GM19351 (cell line): ENCODE measurements around the gene ZNF304.
A peak's percentile ranks its signal among the peaks of the same experiment; 100 is the strongest.

Experiments used
- ATAC-seq: cut with Tn5 transposase; IDR thresholded peaks from one replicate; pipeline ENCODE4 v1.9.1; 2021; ENCODE audit warnings: mild to moderate bottlenecking, moderate library complexity; ENCODE audit not compliant: unreplicated experiment

The ZNF304 gene

GRCh38 chr19:57350877-57351805 lies at the start of gene ZNF304:
ZNF304 (plus strand) TSS chr19:57351271; CDS start chr19:57351665, 394 bp downstream.
- peak; percentile 98 for ATAC-seq

GRCh38 chr19:57302020-57302465 lies 49.0 kb upstream of the ZNF304 start:
- ATAC-seq, result no peak

GRCh38 chr19:57302727-57303401 lies 48.2 kb upstream of the ZNF304 start:
- ATAC-seq, result no peak

DNA sequence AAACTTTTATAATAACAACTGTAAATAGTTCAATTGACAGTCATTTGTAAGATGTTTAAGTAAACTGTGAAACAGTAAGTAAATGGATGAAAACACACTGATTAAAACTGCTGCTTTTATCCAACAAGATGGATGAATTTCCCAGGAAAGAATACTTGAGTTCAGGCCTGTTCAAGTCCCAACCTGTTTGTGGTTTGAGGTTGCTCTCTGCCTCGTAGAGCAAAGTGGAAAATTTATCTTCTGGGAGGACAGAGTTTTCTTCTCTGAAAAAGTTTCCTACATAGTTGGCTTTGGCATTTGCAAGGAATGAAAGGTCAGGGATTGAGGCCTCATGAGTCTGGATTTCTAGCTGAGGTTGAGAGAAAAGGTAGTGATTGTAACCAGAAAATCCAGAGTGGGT lies 46.0 kb upstream of the ZNF304 start:
- no peak for ATAC-seq

- ATAC-seq, result no peak
Observed at GRCh38 chr19:57308514-57308913, 42.6 kb upstream of the ZNF304 start.

DNA sequence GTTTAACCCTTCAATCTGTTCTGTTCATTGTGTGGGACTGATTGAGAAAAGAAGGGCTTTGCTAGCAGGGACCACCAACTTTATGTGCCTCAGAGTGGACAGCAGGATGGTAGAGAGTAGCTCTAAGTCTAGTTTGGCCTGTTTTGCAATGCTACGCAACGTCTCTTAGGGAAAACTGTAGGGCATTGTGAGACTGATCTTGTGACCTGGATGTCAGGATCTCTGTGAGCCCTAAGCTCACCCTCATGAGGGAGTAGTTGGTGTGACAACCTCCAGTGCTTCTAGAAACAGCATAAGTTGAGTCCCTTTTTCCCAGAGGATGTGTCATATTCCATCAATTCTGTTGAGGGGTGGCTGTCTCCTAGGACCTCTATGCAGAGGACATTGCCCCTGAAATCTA lies 40.3 kb upstream of the ZNF304 start:
- no peak for ATAC-seq

DNA sequence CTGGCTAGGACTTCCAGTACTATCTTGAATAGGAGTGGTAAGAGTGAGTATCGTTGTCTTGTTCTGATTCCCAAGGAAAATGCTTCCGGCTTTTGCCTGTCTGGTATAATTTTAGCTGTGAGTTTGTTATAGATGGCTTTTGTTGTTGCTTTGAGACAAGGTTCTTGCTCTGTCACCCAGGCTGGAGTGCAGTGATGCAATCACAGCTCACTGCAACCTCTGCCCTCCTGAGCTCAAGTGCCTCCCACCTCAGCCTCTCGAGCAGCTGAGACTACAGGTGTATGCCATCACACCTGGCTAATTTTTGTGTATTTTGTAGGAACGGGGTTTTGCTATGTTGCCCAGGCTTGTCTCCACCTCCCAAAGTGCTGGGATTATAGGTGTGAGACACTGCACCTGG lies 36.9 kb upstream of the ZNF304 start:
- ATAC-seq, result no peak

DNA sequence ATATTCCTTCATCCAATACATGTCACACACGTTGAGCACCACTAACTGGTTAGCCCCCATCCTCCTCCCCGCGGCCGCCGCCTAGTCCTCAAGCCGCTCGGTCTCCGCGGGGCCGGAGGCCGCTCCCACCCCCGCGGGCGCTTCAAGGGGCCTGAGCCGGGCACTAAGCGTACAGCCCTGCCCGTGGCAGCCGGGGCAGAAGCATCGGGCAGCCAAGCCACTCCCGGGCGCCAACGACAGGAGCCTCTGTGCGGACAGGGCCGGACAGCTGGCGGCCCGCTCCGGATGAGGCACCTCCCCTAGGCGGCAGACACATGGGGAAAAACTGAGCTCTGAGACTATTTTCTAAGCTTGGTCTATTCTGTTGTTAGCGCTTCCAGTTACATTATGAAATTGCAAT lies 33.6 kb upstream of the ZNF304 start:
- no peak for ATAC-seq

DNA sequence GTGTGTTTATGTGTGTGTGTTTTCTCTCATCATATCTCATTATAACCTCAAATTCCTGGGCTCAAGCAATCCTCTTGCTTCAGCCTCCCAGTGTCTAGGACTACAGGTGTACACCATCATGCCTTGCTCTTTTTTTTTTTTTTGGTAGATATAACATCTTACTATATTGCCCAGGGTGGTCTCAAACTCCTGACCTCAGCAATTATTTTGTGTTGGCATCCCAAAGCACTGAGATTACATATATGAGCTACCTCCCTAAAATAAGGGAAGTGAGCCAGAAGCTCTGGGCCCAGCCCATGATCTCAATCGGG lies 31.2 kb upstream of the ZNF304 start:
- ATAC-seq, result no peak

DNA sequence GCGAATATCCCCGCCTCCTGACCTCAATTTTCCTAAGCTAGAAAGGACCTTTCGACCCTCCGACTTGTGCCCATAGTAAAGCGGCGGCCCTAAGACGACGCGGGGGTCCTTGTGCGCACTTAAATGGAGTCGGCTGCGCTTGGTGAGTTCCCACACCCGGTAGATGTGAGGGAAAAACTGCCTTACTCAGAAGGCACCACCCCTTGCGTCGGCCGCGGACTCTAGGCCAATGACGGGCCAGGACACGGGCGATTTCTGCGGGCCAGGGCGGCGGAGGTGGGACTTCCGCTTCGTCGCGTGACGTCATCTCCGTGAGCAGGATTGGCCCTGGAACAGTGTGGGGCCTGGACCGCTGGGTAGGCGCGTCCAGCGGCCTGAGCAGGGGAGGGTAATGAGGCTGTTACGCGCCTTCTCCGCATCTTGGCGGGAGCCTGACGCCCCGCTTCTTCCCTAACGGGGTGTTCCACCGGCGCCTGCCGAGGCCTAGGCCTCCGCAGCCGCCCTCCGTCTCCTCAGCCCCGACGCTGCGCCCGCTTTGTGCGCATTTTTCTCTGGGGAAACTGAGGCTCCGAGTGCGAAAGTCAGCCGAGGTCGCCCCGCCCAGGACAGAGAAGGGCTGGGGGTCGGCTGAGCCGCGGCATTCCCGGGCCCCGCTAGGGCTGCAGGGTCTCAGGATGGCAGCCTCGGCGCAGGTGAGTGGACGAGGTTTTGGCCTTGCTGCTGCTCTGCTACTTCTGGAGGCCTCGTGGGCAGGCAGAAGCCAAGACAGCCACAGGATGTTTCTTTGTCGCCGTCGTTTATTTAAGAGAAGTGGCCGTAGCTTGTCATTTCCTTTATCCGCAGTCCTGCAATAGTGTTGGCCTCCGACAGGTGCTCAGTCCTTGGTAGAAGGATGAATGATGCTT lies 30.6 kb upstream of the ZNF304 start, which contains the start of gene ZNF543:
ZNF543 (plus strand) TSS at position 293 of the 905 bp plus-strand sequence; CDS start at position 675, 382 bp downstream.
- peak; percentile 96 for ATAC-seq

DNA sequence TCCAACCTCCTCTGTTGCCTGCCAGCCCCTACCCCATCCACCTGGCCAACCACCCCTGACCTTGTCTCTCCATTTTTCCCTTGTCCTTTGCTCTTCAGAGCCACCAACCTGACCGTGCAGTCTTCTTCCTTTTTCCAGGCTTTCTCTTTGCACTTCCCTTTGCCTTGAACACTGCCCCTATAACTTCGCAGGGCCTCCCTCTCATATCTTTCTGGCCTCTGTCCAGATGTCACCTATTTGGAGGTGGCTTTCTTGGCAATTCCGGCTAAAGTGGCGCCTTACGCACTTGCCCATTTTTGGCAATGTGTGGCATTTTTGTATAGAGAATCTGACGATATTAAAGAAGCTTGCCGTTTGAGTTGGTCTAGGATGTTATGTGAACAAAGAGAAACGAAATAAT lies 30.0 kb upstream of the ZNF304 start:
- ATAC-seq, result no peak

GRCh38 chr19:57321751-57322150 lies 29.3 kb upstream of the ZNF304 start:
- no peak for ATAC-seq

- no peak for ATAC-seq
Observed at GRCh38 chr19:57324992-57325391, 26.1 kb upstream of the ZNF304 start.

- no peak for ATAC-seq
Observed at GRCh38 chr19:57327993-57328392, 23.1 kb upstream of the ZNF304 start.

DNA sequence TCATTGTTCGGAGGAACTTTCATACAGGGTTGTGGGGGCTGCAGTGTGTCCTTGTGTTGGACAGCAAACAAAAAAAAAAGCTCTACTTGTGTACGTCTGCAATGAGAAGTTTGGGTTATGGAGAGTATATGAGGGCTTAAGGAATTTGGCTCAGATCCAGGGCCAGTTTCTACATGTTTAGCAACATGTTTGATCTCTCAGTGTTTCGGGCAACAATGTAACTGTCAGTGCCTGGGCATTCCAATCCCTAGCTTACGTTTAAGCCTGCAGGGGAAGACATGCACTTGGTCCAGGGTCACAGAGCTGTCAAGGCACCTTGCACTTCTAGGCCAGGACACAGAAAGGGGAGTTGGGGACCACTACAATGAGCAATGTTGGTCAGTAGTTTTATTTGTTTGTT lies 16.9 kb upstream of the ZNF304 start:
- ATAC-seq, result no peak

DNA sequence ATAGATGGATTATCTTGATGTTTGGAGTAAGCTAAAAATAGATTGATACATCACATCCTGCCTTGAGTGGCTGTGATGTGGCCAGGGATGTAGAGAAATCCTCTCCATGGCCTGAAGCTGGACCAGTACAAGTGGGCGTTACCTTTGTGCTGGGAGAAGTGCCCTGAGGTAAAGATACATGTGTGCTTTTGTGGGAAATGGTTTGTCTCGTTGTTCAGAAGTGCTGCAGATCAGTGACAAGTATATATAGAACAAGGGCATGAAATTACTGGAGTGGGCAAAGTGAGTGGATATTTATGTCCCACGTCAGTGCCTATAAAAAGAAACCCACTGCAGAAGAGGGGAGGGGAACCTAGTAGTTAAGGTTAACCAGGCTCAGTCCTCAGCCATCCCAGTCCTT lies 12.2 kb upstream of the ZNF304 start:
- ATAC-seq, result no peak

DNA sequence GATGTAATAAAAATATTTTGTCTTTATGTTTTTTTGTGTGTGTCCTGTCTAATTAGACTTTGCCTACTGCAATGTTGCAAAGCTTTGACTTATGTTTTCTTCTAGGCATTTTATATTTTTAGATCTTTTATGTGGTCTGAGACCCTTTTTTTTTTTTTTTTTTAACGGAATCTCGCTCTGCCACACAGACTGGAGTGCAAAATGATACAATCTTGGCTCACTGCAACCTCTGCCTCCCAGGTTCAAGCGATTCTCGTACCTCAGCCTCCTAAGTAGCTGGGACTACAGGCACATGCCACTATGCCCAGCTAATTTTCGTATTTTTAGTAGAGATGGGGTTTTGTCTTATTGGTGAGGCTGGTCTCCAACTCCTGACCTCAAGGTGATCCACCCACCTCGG lies 8.5 kb upstream of the ZNF304 start:
- no peak for ATAC-seq

DNA sequence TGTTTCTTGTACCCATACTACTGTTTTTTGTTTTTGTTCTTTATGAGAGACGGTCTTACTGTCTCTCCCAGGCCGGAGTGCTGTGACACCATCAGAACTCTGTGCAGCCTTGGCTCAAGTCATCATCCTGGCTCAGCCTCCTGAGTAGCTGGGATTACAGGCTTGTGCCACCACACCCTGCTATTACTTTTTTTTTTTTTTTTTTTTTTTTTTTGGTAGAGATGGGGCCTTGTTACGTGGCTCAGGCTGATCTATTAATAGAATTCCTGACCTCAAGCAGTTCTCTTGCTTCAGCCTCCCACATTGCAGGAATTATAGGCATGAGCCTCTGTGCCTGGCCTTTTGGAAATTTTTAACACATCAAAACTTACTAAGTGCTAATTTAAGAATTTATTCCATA lies 2.9 kb upstream of the ZNF304 start:
- no peak for ATAC-seq

DNA sequence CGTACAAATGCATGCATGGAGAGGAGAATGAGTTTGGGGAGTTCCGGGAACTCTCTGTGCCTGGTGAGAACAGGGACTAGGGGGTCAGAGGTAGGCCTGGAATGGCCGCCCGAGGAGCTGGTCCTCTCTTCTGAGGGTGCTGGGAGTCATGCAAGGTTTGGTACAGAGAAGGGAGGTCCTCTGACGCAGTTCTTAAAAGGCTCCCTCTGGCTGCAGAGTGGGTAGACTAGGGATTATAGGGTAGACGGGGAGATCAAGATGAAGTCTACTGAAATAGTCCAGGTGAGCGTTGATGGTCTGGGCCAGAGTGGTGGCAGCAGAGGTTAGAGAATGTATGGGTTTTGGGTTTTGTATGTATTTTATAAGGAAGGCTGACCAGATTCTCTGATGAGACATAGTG lies 796 bp downstream of the ZNF304 start:
- no peak for ATAC-seq

GRCh38 chr19:57355916-57356315 lies 4.8 kb downstream of the ZNF304 start:
- ATAC-seq, result no peak

DNA sequence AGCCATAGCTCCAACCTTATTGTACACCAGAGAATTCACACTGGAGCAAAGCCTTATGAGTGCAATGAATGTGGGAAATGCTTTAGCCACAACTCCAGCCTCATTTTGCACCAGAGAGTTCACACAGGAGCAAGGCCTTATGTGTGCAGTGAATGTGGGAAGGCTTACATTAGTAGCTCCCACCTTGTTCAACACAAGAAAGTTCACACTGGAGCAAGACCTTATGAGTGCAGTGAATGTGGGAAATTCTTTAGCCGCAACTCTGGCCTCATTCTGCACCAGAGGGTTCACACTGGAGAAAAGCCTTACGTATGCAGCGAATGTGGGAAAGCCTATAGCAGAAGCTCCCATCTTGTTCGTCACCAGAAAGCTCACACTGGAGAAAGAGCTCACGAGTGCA lies 6.3 kb downstream of the ZNF304 start:
- ATAC-seq, result no peak
